Measurements from ENCODE around the gene OR10R2. TPM values are rescaled to one million over a fixed set of nuclear protein-coding genes. Genes with fewer than 3 reads are reported as not detected.

Gene OR10R2
- total RNA-seq, 1 experiment from 2014 or later = not detected

DNA sequence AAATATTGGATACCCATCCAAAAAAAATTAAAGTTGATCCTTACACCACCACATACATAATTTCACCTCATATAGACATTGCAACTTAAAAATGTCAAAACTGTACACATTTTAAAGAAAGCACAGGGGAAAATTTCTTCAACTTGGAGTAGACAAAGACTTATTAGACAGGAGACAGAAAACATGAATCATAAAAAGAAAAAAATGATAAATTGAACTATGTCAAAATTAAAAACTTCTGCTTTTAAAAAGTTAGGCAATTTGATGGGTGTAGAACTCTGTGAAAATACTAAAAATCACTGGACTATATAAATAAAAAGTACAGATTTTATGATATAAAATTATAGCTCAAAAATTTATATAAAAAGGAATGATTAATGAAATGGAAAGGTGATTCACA is 14.8 kb upstream of the OR10R2 start:
- no peak overlapping the region for H3K27ac ChIP-seq
- H3K9me2 ChIP-seq (ENCODE audit: insufficient read depth) = no peaks in the 10 kb centered on the region
- H3K36me3 ChIP-seq (ENCODE audit: low read depth) = no peaks in the 10 kb centered on the region
- H3K79me2 ChIP-seq (ENCODE audit: low read depth) = no peaks in the 10 kb centered on the region
- no peak overlapping the region for H2AFZ ChIP-seq
- intact Hi-C loops (cut with micrococcal nuclease; ENCODE audit: unreplicated experiment) = no loop called here
- TF ChIP-seq, protein P1, sequence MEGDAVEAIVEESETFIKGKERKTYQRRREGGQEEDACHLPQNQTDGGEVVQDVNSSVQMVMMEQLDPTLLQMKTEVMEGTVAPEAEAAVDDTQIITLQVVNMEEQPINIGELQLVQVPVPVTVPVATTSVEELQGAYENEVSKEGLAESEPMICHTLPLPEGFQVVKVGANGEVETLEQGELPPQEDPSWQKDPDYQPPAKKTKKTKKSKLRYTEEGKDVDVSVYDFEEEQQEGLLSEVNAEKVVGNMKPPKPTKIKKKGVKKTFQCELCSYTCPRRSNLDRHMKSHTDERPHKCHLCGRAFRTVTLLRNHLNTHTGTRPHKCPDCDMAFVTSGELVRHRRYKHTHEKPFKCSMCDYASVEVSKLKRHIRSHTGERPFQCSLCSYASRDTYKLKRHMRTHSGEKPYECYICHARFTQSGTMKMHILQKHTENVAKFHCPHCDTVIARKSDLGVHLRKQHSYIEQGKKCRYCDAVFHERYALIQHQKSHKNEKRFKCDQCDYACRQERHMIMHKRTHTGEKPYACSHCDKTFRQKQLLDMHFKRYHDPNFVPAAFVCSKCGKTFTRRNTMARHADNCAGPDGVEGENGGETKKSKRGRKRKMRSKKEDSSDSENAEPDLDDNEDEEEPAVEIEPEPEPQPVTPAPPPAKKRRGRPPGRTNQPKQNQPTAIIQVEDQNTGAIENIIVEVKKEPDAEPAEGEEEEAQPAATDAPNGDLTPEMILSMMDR (conservative IDR thresholded peaks at IDR 0.05) = no peak
- no peak for TF ChIP-seq EZH2 (IDR thresholded peaks at IDR 0.05; ENCODE audit: low read depth)
- ChIA-PET CTCF (no interaction called here), POLR2A (ENCODE audit: unreplicated experiment) (no interaction called here)
- no peaks in the 10 kb centered on the region for H3K4me1 ChIP-seq (replicated peaks; ENCODE audit: insufficient read depth)
- H3F3A ChIP-seq (ENCODE audit: insufficient read depth, low read depth) = no peaks in the 10 kb centered on the region
- BruUV-seq (replicated peaks) = no TSS peak
- H3K4me2 ChIP-seq = no peak overlapping the region
- no peak for DNase-seq
- no peaks in the 10 kb centered on the region for H3K27me3 ChIP-seq (ENCODE audit: insufficient read depth, low read depth)
- H3K4me3 ChIP-seq = no peak overlapping the region
- H3K9me3 ChIP-seq (ENCODE audit: insufficient read depth, low read depth) = no peaks in the 10 kb centered on the region
- H4K20me1 ChIP-seq (ENCODE audit: insufficient read depth) = no peaks in the 10 kb centered on the region

DNA sequence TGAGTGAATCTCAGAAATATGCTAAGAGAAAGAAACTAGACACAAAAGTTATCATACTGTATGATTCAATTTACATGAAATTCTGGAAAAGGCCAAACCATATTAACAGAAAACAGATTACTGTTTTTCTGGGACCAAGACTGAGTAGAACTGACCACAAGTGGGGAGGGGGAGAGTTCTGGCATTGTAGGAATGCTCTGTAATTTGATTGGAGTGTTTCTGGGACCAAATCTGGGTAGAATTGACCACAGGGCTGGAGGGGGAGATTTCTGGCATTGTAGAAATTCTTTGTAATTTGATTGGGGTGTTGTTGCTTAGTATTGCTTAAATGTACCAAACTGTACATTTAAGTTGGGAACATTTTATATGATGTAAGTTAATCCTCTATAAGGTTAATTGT is 13.8 kb upstream of the OR10R2 start:
- Histone ChIP-seq H3K9me3 (ENCODE audit: insufficient read depth, low read depth) (no peaks in the 10 kb centered on the region), H3F3A (ENCODE audit: insufficient read depth, low read depth) (no peaks in the 10 kb centered on the region), H3K9me2 (ENCODE audit: insufficient read depth) (no peaks in the 10 kb centered on the region), H3K79me2 (ENCODE audit: low read depth) (no peaks in the 10 kb centered on the region), H3K4me3 (no peak overlapping the region), H3K27me3 (ENCODE audit: insufficient read depth, low read depth) (no peaks in the 10 kb centered on the region), H3K27ac (no peak overlapping the region), H3K4me2 (no peak overlapping the region), H4K20me1 (ENCODE audit: insufficient read depth) (no peaks in the 10 kb centered on the region), H2AFZ (no peak overlapping the region), H3K36me3 (ENCODE audit: low read depth) (no peaks in the 10 kb centered on the region), H3K4me1 (replicated peaks; ENCODE audit: insufficient read depth) (no peaks in the 10 kb centered on the region)
- no peak for TF ChIP-seq EZH2 (IDR thresholded peaks at IDR 0.05; ENCODE audit: low read depth)
- TF ChIP-seq, protein P1 (conservative IDR thresholded peaks at IDR 0.05) = no peak
- no TSS peak for BruUV-seq (replicated peaks)
- ChIA-PET CTCF (no interaction called here), POLR2A (ENCODE audit: unreplicated experiment) (no interaction called here)
- DNase-seq = no peak
- intact Hi-C loops (cut with micrococcal nuclease; ENCODE audit: unreplicated experiment) = no loop called here

DNA sequence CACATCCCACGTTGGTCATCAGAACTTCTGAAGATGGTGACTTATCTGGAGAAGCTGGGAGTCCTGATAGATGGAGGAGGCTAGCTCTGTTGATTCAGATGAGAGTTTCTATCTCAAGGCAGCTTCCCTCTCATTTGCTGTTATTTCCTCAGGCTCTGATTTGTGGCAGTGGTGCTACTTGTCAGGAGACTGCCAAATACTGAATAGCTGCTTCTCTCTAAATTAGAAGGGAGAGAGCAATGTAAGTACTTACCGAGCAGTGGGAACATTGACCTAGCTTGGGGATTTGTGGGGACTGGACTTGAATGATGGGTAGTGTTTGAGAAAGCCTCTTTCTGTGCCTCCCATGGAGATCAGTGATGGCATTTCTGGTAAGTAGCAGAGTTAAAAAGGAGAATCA is 10.5 kb upstream of the OR10R2 start, which contains the start of gene OR10K1:
OR10K1 (plus strand) TSS at position 301 of the 400 bp plus-strand sequence. CDS start 3,728 bp downstream, outside the sequence.
- H3K79me2 ChIP-seq (ENCODE audit: low read depth) = no peaks in the 10 kb centered on the region
- no peak for DNase-seq
- H3F3A ChIP-seq (ENCODE audit: insufficient read depth, low read depth) = no peaks in the 10 kb centered on the region
- no peaks in the 10 kb centered on the region for H3K9me3 ChIP-seq (ENCODE audit: insufficient read depth, low read depth)
- no peaks in the 10 kb centered on the region for H3K36me3 ChIP-seq (ENCODE audit: low read depth)
- no peak for TF ChIP-seq EZH2 (IDR thresholded peaks at IDR 0.05; ENCODE audit: low read depth)
- TF ChIP-seq, protein P1 (conservative IDR thresholded peaks at IDR 0.05) = no peak
- H3K27me3 ChIP-seq (ENCODE audit: insufficient read depth, low read depth) = no peaks in the 10 kb centered on the region
- no peak within 1 kb of the TSS for H3K27ac ChIP-seq
- no peak within 1 kb of the TSS for H3K4me3 ChIP-seq
- POLR2A ChIA-PET (ENCODE audit: unreplicated experiment) = no interaction called here
- H2AFZ ChIP-seq = no peak within 1 kb of the TSS
- intact Hi-C loops (cut with micrococcal nuclease; ENCODE audit: unreplicated experiment) = no loop called here
- H3K4me2 ChIP-seq = no peak within 1 kb of the TSS
- no peaks in the 10 kb centered on the region for H4K20me1 ChIP-seq (ENCODE audit: insufficient read depth)
- no peaks in the 10 kb centered on the region for H3K4me1 ChIP-seq (replicated peaks; ENCODE audit: insufficient read depth)
- H3K9me2 ChIP-seq (ENCODE audit: insufficient read depth) = no peaks in the 10 kb centered on the region
- CTCF ChIA-PET = no interaction called here
- no TSS peak for BruUV-seq (replicated peaks)

Data from PC-9 (cell line).